ENCODE measurements around the gene TFDP3.

Gene TFDP3, protein sequence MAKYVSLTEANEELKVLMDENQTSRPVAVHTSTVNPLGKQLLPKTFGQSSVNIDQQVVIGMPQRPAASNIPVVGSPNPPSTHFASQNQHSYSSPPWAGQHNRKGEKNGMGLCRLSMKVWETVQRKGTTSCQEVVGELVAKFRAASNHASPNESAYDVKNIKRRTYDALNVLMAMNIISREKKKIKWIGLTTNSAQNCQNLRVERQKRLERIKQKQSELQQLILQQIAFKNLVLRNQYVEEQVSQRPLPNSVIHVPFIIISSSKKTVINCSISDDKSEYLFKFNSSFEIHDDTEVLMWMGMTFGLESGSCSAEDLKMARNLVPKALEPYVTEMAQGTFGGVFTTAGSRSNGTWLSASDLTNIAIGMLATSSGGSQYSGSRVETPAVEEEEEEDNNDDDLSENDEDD

GRCh38 chrX:133218329-133218728, at the start of gene TFDP3:
Gene TFDP3, minus strand, starts transcription at chrX:133218354. Its CDS starts 95 bp downstream, at chrX:133218259.
- DNase-seq (ENCODE audit: low spot score): no peak

DNA sequence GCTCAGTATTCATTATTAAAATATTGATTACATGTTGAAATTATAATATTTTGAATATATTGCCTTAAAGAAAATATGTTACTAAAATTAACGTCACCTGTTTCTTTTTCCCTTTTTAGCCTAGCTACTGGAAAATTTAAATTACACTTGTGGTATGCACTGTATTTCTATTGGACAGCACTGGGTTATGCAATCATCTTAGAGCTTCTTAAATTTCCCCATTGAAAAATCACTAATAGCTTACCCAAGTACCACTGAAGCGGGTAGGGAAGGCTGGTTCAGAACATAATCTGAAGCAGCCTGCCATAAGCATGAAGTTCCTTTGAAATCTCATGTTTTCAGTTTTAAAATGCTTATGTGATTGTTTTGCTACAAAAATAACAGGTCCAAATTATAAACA, 49.5 kb upstream of the TFDP3 start:
- DNase-seq (ENCODE audit: low spot score): no peak

- peak; percentile 74 for DNase-seq (ENCODE audit: low spot score)
These were observed 47.2 kb upstream of the TFDP3 start for GRCh38 chrX:133265331-133265730.

GRCh38 chrX:133258481-133258880, 40.3 kb upstream of the TFDP3 start:
- DNase-seq (ENCODE audit: low spot score): no peak

GRCh38 chrX:133254666-133255065, 36.5 kb upstream of the TFDP3 start:
- DNase-seq (ENCODE audit: low spot score): no peak

DNA sequence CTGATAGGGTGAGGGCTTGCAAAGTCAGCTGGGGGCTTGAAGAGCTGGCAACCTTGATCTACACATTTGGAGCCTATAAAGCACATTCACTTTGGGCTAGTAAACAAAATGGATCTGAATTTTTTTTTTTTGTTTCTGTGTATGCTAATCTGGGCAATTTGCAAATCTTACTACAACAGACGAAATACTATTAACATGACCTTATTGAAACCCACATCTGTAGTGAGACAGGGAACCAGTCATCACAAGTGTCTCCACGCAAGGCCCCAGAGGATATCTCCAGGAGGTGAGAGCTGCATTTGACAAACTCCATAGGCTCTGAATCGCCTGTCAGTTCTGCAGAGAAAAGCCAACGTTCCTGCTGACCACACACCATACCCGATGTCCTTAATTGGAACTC, 33.0 kb upstream of the TFDP3 start:
- no peak for DNase-seq (ENCODE audit: low spot score)

DNA sequence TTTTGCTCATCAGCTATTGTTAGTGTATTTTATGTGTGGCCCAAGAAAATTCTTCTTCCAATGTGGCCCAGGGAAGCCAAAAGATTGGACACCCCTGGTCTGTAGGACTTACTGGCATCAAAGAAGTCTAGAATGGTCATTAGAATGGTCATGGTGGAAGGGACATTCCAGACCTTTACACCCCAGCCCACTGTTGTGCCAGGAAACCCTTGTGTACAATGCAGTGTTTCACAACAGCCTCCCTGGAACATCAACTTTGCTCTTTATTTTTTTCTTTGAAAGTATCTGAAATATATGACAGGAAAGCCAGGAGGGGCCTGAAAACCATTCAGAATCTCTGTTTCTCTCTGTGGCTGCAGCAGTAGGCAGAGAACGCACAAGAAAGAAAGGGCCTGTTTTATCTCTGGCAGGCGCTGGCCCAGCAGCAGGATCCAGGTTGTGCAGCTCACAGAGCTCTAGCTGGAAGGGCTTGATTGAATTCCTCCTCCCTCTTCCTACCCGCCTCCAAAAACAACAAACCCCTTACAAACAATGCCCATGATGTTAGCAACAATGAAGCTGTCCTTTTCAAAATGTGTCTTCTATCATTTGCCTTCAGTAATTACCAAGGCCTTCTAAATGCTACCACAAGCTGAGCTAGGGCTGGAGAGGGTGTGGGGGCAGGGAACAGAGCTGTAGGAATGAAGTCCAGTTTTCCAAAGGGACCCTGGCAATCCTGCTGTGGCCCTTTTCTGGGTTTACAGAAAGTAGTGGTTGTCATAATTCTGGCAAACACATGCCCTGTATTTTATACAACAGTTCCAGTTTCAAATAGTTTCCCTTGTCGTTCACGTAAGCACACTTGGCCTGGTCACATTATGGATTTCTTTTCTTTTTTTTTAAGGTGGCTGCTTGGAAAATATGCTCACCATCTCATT, 32.3 kb upstream of the TFDP3 start:
- no peak for DNase-seq (ENCODE audit: low spot score)

DNA sequence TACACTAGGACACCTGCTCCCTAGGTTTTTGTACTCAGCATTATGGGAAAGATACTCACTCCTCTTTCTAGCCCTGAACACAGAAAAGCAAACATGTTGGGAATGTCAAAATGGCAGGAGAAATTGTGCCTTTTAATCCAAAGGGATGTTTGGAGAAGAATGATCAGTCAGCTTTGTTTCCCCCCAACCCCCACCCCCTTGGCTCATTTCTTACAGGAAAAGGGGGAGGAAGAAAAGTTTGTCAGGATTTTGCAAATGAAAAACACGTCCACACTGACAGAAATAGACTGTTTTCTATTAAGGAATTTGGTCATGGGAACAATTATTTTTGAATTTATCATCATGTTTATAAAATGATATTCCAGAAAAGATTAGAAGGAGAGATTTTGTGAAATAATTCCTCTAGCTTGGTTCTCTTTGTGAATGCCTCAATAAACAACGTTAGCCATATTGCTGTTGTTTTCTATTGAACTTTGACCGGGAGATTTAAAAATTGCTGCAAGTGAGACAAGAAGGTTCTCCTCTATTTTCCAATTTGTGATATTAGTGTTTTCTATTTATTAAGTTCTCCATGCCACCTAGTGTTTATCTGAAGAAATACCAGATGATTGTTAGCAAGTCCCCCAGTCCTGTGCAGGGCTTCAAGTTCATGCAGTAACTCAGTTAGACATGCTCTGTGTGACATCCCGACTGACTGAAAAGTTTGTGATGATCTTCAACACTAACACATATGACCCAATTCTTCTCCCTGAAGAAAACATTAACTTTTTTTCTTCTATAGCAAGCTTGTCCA, 31.3 kb upstream of the TFDP3 start:
- DNase-seq (ENCODE audit: low spot score): no peak

DNA sequence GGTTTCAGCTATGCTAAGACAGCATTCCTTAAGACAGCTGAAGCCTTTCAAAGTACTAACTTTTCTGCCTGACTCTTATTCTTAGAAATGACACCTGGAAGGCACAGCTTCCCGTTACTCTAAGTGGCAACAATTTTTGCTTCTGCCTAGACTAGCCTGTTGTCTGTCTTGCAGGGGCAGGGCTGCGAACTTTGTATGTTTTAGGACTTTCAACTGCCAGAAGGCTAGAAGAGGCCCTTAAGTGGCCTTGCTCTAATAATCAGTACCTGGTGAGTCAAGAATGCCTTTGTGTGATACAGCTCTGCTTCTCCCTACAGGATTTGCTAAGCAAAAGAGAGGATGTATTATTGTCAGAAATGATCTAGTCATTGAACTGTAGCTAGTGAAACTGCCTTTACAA, 30.0 kb upstream of the TFDP3 start:
- no peak for DNase-seq (ENCODE audit: low spot score)

GRCh38 chrX:133246921-133247320, 28.8 kb upstream of the TFDP3 start:
- DNase-seq (ENCODE audit: low spot score): no peak

GRCh38 chrX:133235830-133236229, 17.7 kb upstream of the TFDP3 start:
- no peak for DNase-seq (ENCODE audit: low spot score)

GRCh38 chrX:133232331-133232730, 14.2 kb upstream of the TFDP3 start:
- no peak for DNase-seq (ENCODE audit: low spot score)

DNA sequence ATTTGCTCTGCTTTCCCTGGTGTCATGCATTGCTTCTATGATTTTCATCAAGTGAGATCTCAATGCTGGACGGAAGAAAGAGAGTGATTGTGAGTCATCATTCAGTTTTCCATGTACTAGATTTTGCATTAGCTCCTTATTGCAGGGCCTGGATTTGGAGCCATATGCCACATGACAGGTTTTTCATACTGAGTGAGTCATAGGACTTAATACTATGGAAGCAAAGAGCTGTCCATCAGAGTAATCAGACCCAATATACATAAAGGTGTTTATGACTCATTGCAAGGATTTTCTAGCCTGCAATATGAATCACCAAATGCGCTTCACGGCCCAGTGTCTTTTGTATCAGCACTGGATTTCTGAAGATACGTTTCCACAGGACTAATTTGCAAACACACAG, 11.2 kb upstream of the TFDP3 start:
- DNase-seq (ENCODE audit: low spot score): no peak

DNA sequence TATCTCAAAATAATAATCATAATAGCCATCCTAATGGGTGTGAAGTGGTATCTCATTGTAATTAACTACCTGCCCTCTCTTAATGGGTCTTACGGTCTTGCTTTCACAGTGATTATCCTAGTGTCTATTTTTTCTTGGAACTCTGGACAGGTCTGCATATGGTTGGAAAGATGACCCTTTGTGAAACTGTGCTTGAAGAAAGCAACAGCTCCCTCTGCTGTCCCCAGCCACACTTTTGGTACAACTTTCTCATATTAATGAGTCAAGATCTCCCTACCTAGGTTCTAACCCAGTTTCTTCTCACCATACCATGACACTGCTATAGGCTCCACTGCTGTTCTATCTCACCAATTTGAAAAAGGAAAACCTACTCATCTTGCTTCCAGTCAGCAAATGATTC, 2.4 kb downstream of the TFDP3 start:
- peak; percentile 56 for DNase-seq (ENCODE audit: low spot score)

GRCh38 chrX:133215017-133215416, 3.1 kb downstream of the TFDP3 start:
- DNase-seq (ENCODE audit: low spot score): no peak

DNA sequence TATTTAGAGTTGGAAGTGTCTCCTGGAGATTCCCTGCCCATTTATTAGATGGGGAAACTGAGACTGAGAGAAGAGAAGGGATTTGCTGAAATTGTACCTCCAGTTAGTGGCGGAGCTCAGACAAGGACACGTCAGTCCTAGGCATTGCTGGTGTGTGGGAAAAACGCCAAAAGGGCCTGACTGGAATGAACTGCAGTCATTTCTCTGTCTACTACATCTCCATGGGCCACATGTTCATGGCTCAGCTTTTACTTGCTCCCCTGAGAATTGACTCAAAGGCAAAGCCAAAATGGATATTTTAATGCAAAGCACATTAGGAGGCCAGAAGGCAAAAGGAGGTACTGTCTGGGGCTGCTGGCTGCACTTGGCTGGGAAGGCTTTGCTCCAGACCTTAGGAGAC, 3.9 kb downstream of the TFDP3 start:
- no peak for DNase-seq (ENCODE audit: low spot score)

- DNase-seq (ENCODE audit: low spot score): no peak
These were observed 5.0 kb downstream of the TFDP3 start for GRCh38 chrX:133213117-133213516.

- no peak for DNase-seq (ENCODE audit: low spot score)
These were observed 10.4 kb downstream of the TFDP3 start for GRCh38 chrX:133207751-133208150.

GRCh38 chrX:133191739-133192039, 26.5 kb downstream of the TFDP3 start:
- DNase-seq (ENCODE audit: low spot score): no peak

GRCh38 chrX:133190877-133191738, 27.0 kb downstream of the TFDP3 start:
- peak; percentile 56 for DNase-seq (ENCODE audit: low spot score)

- no peak for DNase-seq (ENCODE audit: low spot score)
These were observed 29.0 kb downstream of the TFDP3 start for GRCh38 chrX:133189195-133189594.

- DNase-seq (ENCODE audit: low spot score): no peak
These were observed 29.5 kb downstream of the TFDP3 start for GRCh38 chrX:133188631-133189030.
